Mesodermal cell (in vitro differentiated cells): Measurements from ENCODE around the gene PRKACB.

Experiments
- H3K27ac ChIP-seq: 2 replicates; pipeline ENCODE4 v1.7.0; 2013; ENCODE audit warnings: mild to moderate bottlenecking, low read depth, low read length, moderate library complexity; ENCODE audit not compliant: severe bottlenecking
- H3K36me3 ChIP-seq: 2 replicates; pipeline ENCODE4 v1.7.1; 2013; ENCODE audit warnings: mild to moderate bottlenecking, low read length, moderate library complexity; ENCODE audit not compliant: control insufficient read depth, insufficient read depth
- H3K4me1 ChIP-seq: one replicate; pipeline ENCODE4 v1.7.1; 2013; ENCODE audit warnings: mild to moderate bottlenecking, low read length; ENCODE audit not compliant: insufficient read depth, control insufficient read depth, poor library complexity, severe bottlenecking
- H3K4me3 ChIP-seq: 2 replicates; pipeline ENCODE4 v1.7.0; 2013; ENCODE audit warnings: low read length, control low read depth, mild to moderate bottlenecking; ENCODE audit not compliant: insufficient read depth, poor library complexity, severe bottlenecking; ENCODE audit errors: extremely low read depth
- H3K9me3 ChIP-seq: 2 replicates; pipeline ENCODE4 v1.7.1; 2013; ENCODE audit warnings: mild to moderate bottlenecking, low read length, moderate library complexity; ENCODE audit not compliant: control insufficient read depth
- WGBS, 2 experiments: methylation state at CpG; one replicate each; pipeline ENCODE4 v1.1.5; 2013; ENCODE audit warnings: missing lambda C conversion rate in 2 of 2; ENCODE audit not compliant: insufficient coverage in 2 of 2; 5-methylcytosine and 5-hydroxymethylcytosine counted together

Gene PRKACB

DNA sequence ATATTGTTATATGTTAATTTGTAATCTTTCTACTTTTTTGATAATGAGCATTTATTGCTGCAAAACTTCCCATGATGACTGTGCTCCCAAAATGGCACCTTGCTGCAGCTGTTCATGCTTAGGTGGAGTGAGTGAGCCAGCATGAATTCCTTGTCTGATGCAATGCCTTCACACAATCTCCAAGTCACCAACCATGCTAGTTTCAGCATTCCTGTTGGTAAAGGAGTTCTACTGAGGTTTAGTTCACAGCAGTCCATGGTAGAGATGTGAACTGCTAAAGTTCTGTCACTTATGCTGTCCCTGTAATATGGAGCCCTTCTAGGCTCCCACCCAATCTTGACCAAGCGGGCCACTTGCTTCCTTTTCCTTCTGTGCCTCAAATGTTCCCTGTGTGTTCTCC, 26.2 kb upstream of the PRKACB start:
- Histone ChIP-seq H3K36me3 (no peaks in the 10 kb centered on the region), H3K4me1 (peaks cover 8% of the 10 kb centered on the region)
- whole genome bisulfite sequencing, 2 experiments, result no CpG with 5 or more reads among the region's 1 CpG

DNA sequence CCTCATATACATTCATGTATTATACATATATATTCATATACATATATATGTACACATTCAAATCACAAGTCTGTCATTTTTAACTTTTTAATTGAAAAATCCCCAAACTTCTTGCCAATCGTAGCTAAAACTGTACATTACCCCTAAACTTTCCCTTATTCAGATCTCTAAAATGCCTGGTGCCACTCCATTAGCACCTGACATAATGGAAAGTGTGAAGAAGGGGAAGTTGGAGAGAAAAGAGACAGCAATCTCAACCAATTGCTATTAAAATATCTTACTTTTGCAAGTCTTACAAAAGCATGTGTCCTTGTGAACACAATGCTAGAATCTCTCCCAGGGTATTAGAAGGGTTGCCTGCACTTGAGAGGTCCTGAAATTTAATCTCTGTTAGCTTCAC, 22.7 kb upstream of the PRKACB start:
- H3K36me3 ChIP-seq, result no peaks in the 10 kb centered on the region
- no peaks in the 10 kb centered on the region for H3K9me3 ChIP-seq
- no peak overlapping the region for H3K27ac ChIP-seq
- no peak overlapping the region for H3K4me3 ChIP-seq
- H3K4me1 ChIP-seq, result peaks cover 8% of the 10 kb centered on the region
- no CpG with 5 or more reads among the region's 1 CpG for WGBS, 2 experiments

More for the DNA sequence above, 26.2 kb upstream of the PRKACB start:
- no peak overlapping the region for H3K4me3 ChIP-seq
- H3K27ac ChIP-seq, result no peak overlapping the region
- no peaks in the 10 kb centered on the region for H3K9me3 ChIP-seq

DNA sequence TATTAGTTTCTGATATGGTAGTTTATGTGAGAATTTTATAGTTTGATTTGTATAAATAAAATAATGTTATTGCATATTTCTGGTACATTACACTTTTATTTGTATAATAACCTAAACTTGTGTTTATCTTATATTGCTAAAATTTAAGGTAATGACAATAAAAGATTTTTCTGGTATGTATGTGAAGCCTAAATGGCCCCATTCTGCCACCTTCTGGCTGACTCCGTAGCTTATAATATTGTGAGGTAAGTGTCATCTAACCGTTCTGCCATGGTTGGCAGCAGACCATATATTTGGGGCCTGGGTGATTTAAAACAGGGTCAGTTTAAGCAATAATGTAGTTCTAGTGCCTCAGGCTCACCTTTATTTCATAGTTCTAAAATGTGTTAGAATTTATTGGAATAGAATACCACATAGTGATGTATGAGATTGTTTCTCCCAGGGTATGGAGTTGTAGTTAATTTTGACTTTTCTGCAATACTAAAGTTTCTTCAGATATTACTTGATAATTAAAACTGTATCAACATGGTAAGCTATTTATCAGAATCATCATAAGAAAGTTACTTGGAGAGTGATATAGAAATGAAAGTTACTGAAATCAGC, 21.2 kb upstream of the PRKACB start:
- no peaks in the 10 kb centered on the region for H3K9me3 ChIP-seq
- H3K27ac ChIP-seq, result no peak overlapping the region
- no peak overlapping the region for H3K4me3 ChIP-seq
- WGBS, 2 experiments, result 18% methylated on average over 2 of the region's 2 CpGs; no CpG with 5 or more reads in 1 of the 2 experiments
- H3K4me1 ChIP-seq, result peaks cover 8% of the 10 kb centered on the region
- H3K36me3 ChIP-seq, result no peaks in the 10 kb centered on the region

DNA sequence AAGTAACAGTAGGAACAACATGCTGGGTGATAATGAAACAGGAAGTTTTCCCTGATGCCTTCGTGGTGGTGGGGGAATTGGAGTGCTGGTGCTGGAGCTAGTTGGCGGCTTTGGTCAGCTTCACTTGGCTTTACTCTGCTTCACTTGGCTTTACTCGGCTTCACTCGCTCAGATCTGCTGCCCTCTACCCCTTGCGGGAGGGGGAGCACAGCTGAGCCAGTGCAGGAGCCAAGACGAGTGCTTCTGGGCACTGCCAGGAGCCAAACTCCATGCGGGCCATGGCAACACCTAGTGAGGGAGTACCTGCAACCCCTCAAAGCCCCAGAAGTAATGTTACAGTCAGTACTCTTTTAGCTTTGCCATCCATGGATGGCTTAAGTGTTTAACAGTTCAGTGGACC, 10.6 kb upstream of the PRKACB start:
- 89 to 95% methylated on average over 5 to 6 of the region's 7 CpGs for WGBS, 2 experiments
- no peak overlapping the region for H3K4me3 ChIP-seq

DNA sequence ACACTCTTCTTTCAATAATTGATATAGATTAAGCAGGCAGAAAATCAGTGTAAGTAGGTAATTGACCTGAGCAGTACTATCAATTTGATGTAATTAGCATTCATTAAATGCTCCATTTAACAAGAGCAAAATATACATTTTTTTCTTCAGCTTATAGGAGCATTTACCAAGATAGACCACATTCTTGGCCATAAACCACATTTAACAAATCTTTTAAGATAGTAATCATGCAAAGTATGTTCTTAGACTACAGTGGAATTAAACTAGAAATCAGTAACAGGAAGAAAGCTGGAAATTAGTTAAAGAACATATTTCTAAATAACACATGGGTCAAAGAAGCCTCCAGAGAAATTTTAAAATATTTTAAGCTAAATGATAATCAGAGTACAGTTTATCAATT, 8.7 kb upstream of the PRKACB start:
- Histone ChIP-seq H3K27ac (no peak overlapping the region), H3K9me3 (peaks cover 6% of the 10 kb centered on the region), H3K4me3 (no peak overlapping the region), H3K4me1 (no peaks in the 10 kb centered on the region), H3K36me3 (no peaks in the 10 kb centered on the region)

More for the DNA sequence above, 10.6 kb upstream of the PRKACB start:
- Histone ChIP-seq H3K27ac (no peak overlapping the region), H3K36me3 (no peaks in the 10 kb centered on the region), H3K4me1 (no peaks in the 10 kb centered on the region), H3K9me3 (peaks cover 1% of the 10 kb centered on the region)

DNA sequence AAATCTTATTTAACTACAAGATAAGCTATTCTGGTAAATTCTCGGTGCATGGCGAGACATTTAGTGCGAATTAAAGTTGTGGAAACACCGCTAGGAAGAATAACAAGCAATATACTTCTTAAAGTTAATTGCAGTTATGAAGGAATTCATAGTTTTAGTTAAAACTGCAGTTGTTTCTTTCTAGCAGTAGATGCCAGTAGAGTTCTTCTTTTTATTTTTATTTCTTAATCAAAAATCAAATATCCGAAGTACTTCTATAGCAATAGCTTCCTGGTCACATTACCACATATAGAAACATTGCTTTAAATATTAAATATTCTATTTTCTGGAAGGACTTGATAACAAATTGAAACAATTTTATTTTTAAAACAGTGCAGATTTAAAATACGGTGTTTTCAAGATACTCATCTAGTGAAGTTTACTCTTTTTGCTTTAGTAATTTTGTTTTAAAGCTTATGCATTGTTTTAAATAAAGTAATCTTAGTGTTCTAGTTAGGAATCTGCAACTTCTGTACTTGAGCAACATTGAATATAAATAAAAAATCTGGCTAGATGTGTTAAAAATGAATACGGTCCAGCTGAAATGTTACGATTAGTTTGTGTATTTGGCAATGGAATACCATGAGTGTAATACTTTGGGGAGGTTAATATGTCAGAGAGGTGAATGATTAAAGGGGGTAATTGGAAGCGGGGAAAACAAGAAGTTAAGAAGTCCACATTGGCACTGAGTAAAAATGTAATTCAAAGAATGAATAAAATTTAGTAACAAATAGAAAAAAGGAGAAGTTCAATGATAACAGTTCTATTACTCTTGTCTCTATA, 2.7 kb upstream of the PRKACB start:
- no peaks in the 10 kb centered on the region for H3K36me3 ChIP-seq
- H3K4me1 ChIP-seq, result peaks cover 10% of the 10 kb centered on the region
- H3K4me3 ChIP-seq, result no peak overlapping the region
- peaks cover 6% of the 10 kb centered on the region for H3K9me3 ChIP-seq
- 93 to 100% methylated on average over 2 of the region's 9 CpGs for WGBS, 2 experiments
- no peak overlapping the region for H3K27ac ChIP-seq

DNA sequence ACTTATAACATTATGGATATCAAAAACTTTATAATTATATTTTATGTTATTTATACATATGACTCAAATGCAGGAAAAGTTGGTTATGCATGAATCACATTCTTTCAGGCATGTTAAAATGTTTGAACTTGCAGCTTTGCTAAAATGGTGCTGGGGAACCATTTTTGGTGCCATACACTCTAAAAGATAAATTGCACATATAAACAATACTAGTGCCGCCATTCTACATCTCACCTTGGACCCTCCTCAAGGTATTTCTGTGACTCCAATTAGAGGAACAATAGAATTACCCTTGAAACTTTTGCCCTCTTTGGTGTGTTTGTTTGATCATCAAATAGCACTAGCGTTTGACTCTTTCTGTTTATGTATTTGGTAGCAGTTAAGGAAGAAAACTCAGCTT, 997 bp downstream of the PRKACB start:
- no peak overlapping the region for H3K27ac ChIP-seq
- H3K4me1 ChIP-seq, result peaks cover 10% of the 10 kb centered on the region
- H3K36me3 ChIP-seq, result no peaks in the 10 kb centered on the region
- no peak overlapping the region for H3K4me3 ChIP-seq
- WGBS, 2 experiments, result 100% methylated on average over 1 of the region's 2 CpGs; no CpG with 5 or more reads in 1 of the 2 experiments
- H3K9me3 ChIP-seq, result no peaks in the 10 kb centered on the region

DNA sequence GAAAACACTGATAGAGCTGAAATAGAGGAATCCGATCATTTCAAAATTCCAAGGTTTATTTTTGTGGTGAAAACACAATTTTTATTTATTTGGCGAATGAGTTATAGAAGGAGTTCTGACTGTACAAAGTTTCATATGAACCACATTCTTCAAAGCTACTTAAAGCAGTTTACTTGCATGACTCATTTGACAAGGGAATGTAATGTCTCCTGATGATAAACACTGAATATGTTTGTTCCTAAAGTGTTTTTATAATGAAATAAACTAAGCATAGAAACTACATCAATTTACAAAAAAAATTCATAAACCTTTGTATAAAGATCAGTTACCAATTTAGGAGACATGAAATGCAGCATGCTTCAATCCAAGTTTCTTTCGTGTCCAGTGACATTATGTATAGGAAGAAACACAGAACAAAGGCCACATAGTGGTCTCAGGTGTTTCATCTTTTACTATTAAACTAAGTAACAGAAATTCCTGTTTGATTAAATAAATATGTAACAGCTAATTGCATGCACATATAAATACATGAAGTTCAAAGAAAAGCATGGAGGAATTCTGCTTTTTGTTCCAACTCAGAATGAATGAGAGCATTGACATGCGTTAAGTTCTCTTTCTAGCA, 2.5 kb downstream of the PRKACB start:
- no peaks in the 10 kb centered on the region for H3K36me3 ChIP-seq
- H3K27ac ChIP-seq, result no peak overlapping the region
- 100% methylated on average over 1 of the region's 4 CpGs; no CpG with 5 or more reads in 1 of the 2 experiments for WGBS, 2 experiments
- H3K4me3 ChIP-seq, result no peak overlapping the region
- H3K9me3 ChIP-seq, result no peaks in the 10 kb centered on the region
- H3K4me1 ChIP-seq, result peaks cover 10% of the 10 kb centered on the region

DNA sequence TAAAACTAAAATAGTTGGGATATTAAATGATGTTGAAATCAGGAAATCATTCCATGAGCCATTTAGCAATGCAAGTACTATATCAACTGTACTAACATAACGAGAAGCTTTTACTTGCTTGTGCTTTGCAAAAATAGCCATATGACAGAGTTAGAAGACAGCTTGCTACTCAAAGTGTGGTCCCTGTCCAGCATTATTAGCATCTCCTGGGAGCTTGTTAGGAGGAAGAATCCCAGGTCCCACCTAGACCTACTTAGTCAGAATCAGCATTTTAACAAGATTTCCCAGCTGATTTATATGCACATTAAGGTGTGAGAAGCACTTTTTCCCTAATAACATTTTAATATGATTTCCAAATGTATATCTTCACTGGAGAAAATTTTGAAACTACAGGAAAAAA, 4.7 kb downstream of the PRKACB start:
- Histone ChIP-seq H3K9me3 (no peaks in the 10 kb centered on the region), H3K27ac (no peak overlapping the region), H3K4me3 (no peak overlapping the region), H3K36me3 (no peaks in the 10 kb centered on the region), H3K4me1 (peaks cover 9% of the 10 kb centered on the region)
- no CpG with 5 or more reads among the region's 1 CpG for WGBS, 2 experiments

DNA sequence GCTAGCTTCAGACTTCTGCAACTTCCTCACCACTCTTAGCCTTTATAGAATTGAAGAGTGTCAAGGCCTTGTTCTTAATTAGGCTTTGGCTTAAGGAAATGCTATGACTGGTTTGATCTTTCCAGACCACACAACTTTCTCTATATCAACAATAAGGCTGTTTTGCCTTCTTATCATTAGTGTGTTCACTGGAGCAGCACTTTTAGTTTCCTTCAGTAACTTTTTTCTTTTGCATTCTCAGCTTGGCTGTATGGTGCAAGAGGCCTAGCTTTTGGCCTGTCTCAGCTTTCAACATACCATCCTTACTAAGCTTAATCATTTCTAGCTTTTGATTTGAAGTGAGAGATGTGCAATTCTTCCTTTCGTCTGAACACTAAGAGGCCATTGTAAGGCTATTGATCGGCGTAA, 8.6 kb downstream of the PRKACB start:
- Histone ChIP-seq H3K4me1 (no peaks in the 10 kb centered on the region), H3K36me3 (no peaks in the 10 kb centered on the region), H3K27ac (no peak overlapping the region), H3K4me3 (no peak overlapping the region), H3K9me3 (no peaks in the 10 kb centered on the region)
- WGBS, 2 experiments, result 100% methylated on average over 1 of the region's 3 CpGs; no CpG with 5 or more reads in 1 of the 2 experiments

DNA sequence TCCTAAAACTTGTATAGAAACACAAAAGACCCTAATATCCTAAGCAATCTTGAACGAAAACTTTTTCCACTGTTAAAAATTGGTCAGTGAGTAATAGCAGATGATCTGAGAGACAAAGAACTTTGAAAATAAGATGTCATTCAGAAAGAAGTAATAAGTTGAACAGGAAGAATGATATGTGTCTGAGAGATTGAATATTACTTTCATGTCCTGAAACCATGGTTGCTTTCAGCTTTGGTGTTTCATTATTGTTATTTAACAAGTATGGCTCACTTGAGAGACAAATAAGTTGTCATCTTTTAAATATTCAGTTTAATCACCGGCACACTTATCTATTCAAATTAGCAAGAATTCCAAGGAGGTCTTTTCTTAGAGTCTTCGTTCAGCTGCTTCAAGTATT, 11.4 kb downstream of the PRKACB start:
- Histone ChIP-seq H3K36me3 (no peaks in the 10 kb centered on the region), H3K4me3 (no peak overlapping the region), H3K9me3 (no peaks in the 10 kb centered on the region), H3K27ac (no peak overlapping the region), H3K4me1 (no peaks in the 10 kb centered on the region)
- WGBS, 2 experiments, result 100% methylated on average over 2 of the region's 3 CpGs; no CpG with 5 or more reads in 1 of the 2 experiments
